Endothelial cell of umbilical vein (primary cell): ENCODE data around the gene RPH3AL.

Source experiments
- CTCF ChIP-seq, 2 donors: IDR thresholded peaks; 1 replicate in 1 of 2; 2 replicates in 1 of 2; pipeline ENCODE4 v1.5.1; 2011; ENCODE audit warnings: low read length in 2 of 2, mild to moderate bottlenecking in 2 of 2, moderate library complexity in 2 of 2, control low read depth in 1 of 2, inconsistent platforms in 1 of 2, low read depth in 1 of 2; ENCODE audit not compliant: insufficient read depth in 1 of 2; ENCODE audit errors: extremely low read depth in 1 of 2
- EZH2 ChIP-seq: IDR thresholded peaks from 2 replicates; pipeline ENCODE4 v1.6.1; 2012; ENCODE audit warnings: borderline replicate concordance, low read depth, mild to moderate bottlenecking, moderate library complexity, low read length, inconsistent platforms; ENCODE audit not compliant: severe bottlenecking
- GATA2 ChIP-seq: IDR thresholded peaks from 2 replicates; pipeline ENCODE4 v1.7.0; 2011; ENCODE audit warnings: low read depth, mild to moderate bottlenecking, moderate library complexity, mixed read lengths, low read length; ENCODE audit not compliant: insufficient read length, insufficient read depth
- JUN ChIP-seq: IDR thresholded peaks from 2 replicates; pipeline ENCODE4 v1.6.1; 2011; ENCODE audit warnings: borderline replicate concordance, low read depth; ENCODE audit not compliant: insufficient read length, insufficient read depth
- MAX ChIP-seq: IDR thresholded peaks from 2 replicates; pipeline ENCODE4 v1.6.1; 2011; ENCODE audit not compliant: insufficient read depth, insufficient read length
- MYC ChIP-seq: IDR thresholded peaks from one replicate; pipeline ENCODE4 v1.6.1; 2011; ENCODE audit warnings: mild to moderate bottlenecking, low read depth, low read length
- POLR2A ChIP-seq: IDR thresholded peaks from 2 replicates; pipeline ENCODE4 v1.6.1; 2012; ENCODE audit warnings: low read depth, mild to moderate bottlenecking, control low read depth, low read length
- POLR2AphosphoS5 ChIP-seq: IDR thresholded peaks from 2 replicates; pipeline ENCODE4 v1.6.1; 2012; ENCODE audit warnings: low read depth, mild to moderate bottlenecking, control low read depth, low read length, moderate library complexity; ENCODE audit not compliant: insufficient read depth

GRCh38 chr17:245020-245419 lies 107.6 kb downstream of the RPH3AL start:
- no peak for TF ChIP-seq JUN
- TF ChIP-seq CTCF (IDR thresholded peaks at IDR 0.05; ENCODE audit: extremely low read depth in 1 of 2, insufficient read depth in 1 of 2, low read depth in 1 of 2, low read length in 2 of 2): no peak
- TF ChIP-seq POLR2AphosphoS5: no peak
- no peak for TF ChIP-seq POLR2A
- no peak for TF ChIP-seq EZH2
- TF ChIP-seq MAX: no peak
- TF ChIP-seq MYC: no peak
- TF ChIP-seq GATA2: no peak
